NCI-H2196 treated with DMSO at 0.1 percent for 48 hours (cell line): ENCODE measurements around the gene NSMCE4A.
"Not testable (repeated sequence)": the region's sequence is repeated elsewhere in the genome, so short reads cannot be mapped to it uniquely, and the experiment has no call there.

Experiments used
- DNase-seq: peaks from one replicate; lab custom pipeline; 2025; ENCODE audit not compliant: unreplicated experiment; lab: John Stamatoyannopoulos, UW

Gene NSMCE4A

DNA sequence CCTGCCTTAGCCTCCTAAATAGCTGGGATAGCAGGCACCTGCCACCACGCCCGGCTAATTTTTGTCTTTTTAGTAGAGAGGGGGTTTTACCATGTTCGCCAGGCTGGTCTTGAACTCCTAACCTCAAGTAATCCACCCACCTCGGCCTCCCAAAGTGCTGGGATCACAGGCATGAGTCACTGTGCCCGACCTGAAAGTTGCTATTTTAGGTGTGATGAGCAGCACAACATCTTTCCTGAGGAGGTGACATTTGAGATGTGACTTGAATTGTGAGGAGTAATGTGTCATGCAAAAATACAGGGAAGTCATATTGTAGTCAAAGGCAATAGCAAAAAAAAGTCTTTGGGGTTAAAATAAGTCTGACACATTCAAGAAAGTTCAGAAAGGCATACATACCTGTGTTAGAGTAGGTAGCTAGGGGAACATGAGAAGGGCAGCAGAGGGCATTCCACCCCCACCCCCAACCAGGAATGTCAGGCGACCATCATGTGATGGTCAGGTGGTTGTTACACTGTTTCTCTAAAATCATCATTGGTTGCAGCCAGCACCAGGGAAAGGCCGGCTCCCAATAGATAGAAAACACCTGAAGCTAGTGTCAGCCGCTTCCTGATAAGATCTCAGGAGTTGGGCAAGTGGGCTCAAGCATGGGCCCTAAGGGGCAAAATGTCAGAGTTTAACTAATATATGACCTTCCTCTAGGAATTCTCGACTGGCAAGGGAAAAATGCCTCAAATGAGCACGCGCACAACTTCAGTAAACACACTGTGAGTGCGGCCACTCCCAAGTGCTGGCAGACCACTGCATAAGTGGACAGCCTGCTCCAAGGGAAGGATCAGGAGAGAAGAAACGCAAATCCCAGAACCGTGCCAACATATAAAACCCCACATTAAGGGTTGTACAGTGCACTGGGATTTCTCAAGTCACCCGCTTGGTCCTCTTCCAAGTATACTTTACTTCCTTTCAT is 13.6 kb upstream of the NSMCE4A start, which contains the start of gene TACC2:
TSS of gene TACC2 (plus strand) at position 803 of the 964 bp plus-strand sequence. CDS start 32,819 bp downstream, outside the sequence.
- no peak for DNase-seq

DNA sequence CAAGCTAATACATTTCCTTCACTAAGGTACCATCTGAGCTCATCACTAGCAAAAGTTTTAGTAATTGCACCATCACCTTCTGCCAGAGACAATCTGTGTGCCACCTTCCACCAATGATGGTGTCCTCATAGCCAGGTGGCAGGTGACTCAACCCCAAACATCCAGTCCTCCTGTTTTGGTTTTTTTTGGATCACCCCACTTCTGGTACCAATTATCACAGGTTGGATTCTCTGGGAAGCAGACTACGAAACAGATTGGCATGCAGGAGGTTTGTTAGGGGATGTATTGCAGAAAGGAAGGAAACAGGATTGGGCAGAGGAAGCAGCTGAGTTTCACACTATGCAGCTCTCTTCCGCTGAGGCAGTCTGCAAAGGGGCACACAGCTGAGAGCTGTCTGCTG is 9.4 kb upstream of the NSMCE4A start:
- no peak for DNase-seq

DNA sequence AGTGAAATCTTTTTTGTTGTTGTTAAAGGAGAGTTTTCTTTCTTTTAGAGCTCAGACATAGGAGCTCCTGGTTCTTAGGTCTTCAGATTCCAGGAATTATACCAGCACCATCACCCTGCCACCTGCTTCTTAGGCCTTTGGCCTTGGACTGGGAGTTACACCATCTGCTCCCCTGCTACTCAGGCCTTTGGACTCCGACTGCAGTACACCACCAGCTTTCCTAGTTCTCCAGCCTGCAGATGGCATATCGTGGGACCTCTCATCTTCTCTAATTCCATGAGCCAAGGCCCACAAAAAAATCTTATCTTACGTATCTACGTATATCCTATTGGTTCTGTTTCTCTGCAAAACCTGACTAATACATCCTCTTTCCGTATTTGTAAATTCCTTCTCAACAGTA is 8.8 kb upstream of the NSMCE4A start:
- no peak for DNase-seq

DNA sequence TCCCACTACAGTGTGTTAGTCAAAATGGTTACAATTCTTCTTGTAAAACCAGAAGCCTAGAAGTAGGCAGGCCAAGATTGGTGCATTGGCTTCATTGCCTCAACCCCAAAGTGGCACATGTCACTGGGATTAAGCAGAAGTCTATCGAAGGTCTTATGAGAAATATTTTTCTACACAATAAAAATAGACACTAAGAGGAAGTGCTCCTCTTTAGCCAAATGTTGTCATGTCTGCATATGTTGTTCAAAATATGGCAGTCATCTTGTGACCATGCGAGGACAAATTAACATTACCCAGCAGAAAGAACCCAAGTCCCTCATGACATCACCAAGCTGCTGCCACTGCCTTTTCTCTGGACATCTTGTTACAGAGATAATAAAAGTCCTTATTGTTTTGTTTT is 6.3 kb upstream of the NSMCE4A start:
- DNase-seq, result no peak

DNA sequence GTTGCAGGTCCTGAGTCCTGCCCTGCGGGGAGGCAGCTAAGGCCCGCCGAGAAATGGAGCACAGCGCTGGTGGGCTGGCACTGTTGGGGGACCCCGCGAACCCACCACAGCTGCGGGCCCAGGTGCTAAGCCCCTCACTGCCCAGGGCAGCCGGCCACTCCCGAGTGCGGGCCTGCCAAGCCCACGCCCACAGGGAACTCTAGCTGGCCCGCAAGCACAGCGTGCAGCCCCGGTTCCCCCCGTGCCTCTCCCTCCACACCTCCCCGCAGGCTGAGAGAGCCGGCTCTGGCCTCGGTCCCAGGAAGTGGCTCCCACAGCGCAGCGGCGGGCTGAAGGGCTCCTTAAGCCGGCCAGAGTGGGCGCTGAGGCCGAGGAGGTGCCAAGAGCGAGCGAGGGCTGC is 3.5 kb upstream of the NSMCE4A start:
- DNase-seq, result no peak

DNA sequence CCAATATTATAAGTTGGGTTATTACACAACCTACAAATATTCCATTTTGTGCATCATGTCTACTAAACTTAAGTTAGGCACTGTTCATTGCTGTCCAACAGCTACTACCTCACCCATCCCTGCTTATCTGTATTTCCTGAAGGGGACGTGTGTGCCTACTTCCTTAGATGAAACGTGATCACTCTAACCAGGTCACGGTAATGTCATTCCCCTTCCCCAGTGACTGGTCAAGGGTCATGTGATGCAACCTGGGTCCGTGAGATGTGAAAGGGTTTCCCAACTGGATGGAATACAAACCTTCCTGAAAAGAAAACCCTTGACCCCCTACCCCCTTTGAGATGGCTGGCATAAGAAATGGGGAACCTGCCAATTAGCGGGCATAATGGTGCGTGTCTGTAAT is 1.6 kb upstream of the NSMCE4A start:
- no peak for DNase-seq

DNA sequence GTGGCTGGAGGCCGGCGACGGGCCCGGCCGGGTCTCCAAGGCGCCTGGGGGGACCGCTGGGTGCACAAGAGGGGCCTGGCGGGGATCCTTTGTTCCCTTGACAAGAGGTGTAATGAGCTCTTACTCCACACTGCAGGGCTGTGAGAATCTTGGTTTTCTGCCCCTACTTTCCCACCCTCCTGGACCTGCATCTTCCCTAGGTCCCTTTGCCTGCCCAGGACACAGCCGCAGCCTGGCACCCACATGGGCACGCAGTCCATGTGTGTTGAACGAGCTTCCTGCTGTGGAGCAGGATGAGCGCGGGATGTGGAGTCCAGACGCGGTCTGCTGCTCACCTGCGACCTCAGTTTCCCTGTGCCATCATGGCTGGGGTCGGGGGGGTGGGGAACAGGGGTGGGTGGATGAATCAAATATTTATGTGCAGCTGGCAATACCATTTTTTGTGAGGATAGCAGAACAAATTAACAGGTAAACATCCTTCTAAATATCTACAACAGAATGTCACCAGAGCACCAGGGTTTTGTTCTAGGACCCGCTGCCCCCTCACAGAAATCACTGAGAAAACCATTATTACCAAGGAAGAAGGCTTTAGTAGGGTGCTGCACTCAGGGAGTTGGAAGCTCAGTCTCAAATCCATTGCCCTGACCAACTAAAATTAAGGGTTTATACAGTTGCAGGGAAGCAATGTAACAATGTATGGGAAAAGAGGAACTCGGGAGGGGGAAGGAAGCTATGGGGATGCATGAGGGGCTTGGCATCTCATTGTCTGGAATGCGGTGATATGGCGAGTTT is 474 bp upstream of the NSMCE4A start:
- DNase-seq, result no peak

DNA sequence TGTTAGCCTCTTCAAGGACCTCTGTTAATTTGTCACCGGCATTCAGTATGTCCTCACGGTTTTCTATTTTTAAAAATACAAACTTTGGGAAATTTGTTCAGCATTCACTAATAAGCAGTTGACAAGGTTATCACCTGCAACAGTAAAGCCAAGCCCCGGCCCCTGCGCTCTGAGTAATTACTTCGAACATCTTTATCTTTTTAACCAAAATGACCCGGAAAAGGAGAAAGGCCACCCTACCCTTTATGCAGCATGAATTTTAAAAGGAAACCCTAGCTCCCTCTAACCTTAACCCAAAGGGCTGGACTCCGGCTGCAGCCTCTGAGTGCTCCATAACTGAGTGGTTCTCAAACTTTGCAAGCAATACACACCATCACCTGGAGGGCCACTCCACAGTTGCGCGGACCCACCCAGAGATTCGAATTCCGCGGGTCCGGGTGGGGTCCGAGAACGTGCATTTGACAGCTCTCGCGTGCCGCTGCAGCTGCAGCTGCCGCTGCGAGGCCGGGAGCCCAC is 940 bp downstream of the NSMCE4A start:
- DNase-seq, result no peak

DNA sequence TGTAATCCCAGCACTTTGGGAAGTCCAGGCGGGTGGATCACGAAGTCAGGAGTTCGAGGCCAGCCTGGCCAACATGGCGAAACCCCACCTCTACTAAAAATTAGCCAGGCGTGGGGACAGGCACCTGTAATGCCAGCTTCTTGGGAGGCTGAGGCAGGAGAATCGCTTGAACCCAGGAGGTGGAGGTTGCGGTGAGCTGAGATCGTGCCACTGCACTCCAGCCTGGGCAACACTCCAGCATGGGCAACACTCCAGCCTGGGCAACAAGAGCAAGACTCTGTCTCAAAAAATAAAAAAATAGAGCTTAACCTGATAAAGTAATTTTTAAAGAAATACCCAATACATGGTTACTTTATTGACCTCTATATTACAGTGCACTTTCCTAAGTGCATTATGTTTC is 5.9 kb downstream of the NSMCE4A start:
- DNase-seq, result not testable (repeated sequence)

DNA sequence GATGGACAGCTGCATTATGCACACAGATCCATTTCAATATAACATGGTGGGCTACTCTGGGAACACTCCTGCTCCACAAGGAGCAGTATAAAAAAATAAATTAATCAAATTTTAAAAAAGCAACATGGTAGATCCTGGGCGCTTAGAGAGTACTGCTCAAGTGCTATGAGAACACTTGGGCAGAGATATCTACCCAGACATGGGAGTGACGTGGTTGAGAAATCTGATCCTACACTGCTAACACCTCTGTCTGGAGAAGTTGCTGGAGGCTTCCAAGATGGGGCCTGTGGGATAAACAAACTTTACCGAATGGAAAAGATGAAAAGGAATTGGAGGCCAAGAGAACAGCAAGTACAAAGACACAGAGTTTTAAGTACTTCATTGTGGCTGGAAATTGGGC is 9.0 kb downstream of the NSMCE4A start:
- no peak for DNase-seq

DNA sequence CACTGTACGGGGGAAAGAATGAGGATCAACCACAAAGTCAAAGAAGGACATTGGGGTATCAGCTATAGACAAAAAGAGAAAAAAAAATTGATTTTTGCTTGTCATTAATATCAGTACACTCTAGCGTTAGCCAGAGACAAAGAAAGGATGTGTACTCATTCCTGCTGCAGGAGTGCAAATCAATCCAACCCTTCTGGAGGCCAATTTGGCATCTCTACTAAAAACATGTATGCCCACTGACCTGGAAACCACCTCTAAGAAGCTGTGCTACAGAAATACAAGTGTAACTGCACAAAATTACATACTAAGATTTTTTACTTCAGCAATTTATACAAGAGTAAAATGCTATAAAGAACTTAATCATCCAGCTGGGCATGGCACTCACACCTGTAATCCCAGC is 13.6 kb downstream of the NSMCE4A start:
- no peak for DNase-seq

DNA sequence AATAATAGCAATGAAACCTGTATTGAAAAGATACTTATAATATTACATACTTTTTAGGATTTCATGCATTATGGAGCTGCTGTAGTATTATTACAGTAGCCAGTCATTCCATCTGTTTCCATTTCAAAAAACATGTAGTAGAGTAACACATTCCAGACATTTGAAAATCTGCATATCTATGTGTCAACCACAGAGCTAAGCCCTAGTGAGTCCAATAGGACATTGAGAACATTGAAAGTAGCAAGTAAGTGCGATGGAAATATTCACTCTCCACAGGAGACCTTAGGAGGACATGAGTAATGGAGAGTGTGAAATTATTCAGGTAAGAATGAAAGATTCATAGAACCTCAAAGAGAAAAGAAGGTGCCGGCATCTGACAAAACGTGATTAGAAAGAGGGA is 15.3 kb downstream of the NSMCE4A start:
- no peak for DNase-seq

DNA sequence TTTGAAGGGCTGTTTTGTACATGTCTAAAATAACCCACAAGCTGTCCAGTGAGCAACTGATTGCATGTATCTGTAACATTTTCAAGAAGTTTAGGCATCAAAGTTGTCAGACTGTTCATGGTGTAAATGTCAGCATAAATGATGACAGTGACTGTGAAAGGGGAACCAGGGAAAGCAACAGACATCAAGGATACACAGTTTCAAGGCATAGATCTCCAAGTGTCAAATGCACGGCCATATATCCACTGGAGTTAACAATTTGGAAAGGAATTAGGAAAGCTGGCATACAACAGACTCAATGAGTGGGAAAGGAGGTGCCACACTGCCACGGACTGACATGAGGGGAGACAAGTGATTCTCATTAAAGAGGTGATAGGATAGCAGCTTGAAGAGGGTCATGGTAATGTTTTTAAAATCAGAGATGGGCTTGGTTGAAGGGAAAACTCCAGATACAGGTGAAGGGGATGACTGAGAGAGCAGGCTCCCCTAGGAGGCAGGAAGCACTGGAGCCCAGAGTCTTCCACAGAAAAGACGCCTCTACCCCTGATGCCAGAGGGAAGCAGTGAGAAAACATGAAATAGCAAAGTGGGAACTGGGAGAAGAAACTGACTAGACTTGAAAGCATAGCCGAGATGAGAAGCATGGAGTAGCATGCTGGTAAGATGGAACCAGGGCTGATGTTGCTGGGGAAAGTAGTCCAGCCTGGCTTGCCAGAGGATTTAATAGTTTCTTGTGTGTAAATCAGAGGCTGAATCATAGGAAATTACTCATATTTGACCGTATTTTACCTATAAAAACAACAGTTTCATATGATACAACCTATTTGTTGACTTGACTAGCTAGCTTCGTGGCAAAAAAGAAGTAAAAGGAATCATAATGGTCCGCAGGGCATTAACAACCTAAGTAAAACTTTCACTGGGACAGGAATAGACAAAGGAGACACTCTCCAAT is 18.6 kb downstream of the NSMCE4A start:
- DNase-seq, result no peak

DNA sequence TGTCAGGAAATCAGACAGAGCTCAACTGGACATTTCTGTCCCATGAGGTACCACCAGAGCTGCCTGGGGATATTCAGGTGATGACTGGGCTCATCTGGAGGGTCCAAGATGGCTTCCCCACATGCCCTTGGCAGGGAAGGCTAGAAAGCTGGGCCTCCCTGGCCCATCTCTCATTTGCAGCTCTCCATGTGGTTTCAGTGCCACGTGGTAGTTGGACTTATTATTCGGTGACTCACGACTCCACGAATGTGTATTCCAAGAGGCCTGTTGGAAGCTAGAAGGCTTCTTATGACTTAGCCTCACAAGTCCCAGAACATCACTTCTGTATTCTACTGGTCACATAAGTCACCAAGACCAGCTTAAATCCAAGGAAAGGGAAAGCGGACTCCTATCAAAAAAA is 22.8 kb downstream of the NSMCE4A start:
- DNase-seq, result no peak

DNA sequence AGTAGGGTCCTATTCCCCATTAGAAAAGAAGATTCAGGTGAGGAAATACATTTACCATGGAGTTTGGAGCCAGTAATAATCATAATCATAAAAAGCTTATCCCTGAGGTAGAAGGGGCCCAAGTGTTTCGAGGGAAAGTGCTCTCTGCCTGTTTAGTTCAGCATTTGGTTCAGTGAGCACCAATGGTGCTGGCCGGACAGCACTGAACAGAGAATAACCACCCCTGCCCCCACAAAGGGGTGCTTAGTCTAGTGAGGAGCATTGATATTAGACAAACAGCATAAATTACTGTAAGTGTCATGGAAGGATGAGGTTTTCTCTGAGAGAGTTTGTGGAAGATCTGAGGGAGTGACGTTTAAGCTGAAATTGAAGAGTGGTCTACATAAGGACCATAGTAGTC is 25.6 kb downstream of the NSMCE4A start:
- DNase-seq, result no peak

DNA sequence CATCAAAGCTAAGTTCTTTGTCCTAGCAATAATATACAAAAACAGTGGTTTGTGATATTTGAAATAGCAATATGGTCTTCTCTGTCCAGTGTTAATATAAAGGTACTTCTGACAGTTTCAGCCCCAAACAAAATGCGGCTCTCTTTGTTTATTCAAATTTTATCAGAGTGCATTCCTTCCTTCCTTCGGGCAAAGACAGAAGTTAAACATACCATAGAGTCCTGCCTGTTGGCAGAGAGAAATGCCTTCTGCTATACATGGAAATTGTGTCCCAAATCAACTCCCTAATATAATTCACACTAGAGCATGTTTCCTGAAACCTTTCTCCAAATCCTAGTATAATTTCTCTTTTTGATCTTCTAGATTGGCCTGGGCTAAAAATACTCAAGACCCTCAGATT is 26.0 kb downstream of the NSMCE4A start:
- DNase-seq, result no peak

DNA sequence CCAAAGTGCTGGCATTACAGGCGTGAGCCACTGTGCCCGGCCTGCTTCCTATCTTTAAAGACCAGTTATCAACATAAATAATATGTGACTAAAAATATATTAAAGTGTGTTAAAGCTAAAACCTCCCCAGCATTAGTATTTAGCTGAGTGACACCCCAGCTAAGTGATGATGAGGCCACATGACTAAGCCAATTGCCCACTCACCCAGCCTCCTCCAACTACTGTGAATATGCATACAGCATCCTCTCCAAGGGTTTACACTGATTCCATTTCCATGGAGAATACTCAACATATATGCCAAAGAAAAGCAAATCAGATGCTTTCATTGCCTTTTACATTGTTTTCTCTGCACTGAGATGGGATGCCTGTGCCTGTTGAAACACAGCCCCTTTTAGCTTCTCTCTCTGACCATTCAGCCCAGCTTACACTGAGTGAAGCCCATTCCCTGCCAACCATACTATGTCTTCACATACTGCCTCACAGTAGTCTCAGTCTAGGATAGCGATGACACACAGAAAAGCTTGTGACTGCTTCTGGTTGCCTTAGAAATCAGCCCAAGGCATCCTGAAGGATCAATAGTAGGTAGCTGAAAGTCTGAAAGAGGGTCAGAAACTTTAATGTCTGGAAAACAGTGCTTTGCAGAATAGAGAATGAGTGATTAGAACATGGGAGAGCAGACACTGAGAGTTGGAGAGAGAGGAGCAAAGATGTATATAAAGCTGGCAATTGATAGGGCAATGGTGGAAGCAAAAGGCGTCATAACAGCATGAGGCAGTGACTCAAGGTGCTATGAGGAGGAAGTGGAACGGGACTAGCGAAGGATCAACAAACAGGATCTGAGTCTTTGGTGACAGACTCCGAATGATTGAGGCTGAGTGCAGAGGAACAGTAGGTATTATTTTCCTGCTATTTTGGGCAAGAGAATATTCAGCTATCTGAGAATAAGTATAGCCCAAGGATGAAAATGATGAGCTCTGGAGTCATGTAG is 27.4 kb downstream of the NSMCE4A start:
- DNase-seq, result no peak

DNA sequence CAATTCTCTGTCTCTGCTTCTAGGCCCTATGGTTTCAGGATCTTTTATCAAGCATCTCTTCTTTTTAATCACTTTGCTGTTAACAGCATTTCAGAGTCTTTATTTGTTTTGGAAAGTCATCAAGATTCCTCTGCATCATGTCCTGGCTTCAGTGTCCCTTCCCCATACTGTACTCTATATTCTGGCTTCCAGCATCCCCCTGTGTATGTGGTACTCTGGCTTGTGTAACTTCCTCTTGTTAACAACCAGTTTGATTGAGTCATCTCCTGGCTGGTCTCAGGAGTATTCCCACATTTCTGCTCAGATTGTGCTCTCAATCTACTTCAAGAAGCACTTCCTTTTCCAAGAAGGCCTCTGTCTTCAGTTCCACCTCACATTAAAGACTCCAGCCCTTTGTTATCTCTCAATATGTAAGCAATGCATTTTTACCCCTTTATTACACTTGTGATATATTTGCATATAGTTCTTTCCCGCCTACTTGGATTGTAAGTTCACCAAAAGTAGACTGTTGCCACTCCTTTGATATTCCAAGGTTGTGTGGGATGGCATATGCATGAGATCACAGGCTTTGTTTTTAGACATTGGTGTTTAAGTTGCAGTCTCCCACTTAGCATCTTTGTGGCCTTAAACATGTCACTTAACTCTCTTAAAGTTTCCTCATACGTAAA is 32.1 kb downstream of the NSMCE4A start:
- DNase-seq, result no peak

DNA sequence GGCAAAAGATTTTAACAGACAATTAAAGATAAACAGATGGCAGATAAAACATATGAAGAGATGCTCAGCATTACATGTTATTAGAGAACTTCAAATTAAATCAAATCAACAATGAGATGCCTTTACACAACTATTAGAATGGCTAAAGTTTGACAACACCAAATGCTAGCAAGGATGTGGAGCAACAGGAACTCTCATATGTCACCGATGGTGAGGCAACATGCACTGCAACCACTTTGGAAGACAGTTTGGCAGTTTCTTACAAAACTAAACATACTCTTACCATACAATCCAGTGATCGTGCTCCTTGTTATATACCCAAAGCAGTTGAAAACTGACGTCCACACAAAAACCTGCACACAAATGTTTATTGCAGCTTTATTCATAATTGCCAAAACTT is 33.5 kb downstream of the NSMCE4A start:
- no peak for DNase-seq
